ENCODE results near the gene FBXW7. TPM values are rescaled to one million over a fixed set of nuclear protein-coding genes. Genes with fewer than 3 reads are reported as not detected.

Gene FBXW7
- total and polyA plus RNA-seq, 2 donors from 2014 or later, result 5.5 to 64.0 TPM

GRCh38 chr4:152501846-152502536 is 33.9 kb downstream of the FBXW7 start:
- Histone ChIP-seq H3K9me3 (ENCODE audit: control insufficient read depth in 2 of 3, insufficient read depth in 1 of 3, low read length in 3 of 3) (no peaks in the 10 kb centered on the region), H3K36me3 (ENCODE audit: control insufficient read depth in 2 of 3, insufficient read depth in 3 of 3, low read length in 3 of 3) (no peaks in the 10 kb centered on the region), H3K9ac (ENCODE audit: low read length in 3 of 3) (no peak overlapping the region), H3K27me3 (ENCODE audit: control insufficient read depth, insufficient read depth, low read length) (no peaks in the 10 kb centered on the region), H3K27ac (ENCODE audit: low read depth in 2 of 2, low read length in 2 of 2) (no peak overlapping the region), H3K4me3 (ENCODE audit: low read length in 3 of 3) (no peak overlapping the region), H3K4me1 (ENCODE audit: control insufficient read depth in 2 of 3, insufficient read depth in 2 of 3, low read depth in 1 of 3, low read length in 3 of 3) (no peaks in the 10 kb centered on the region)
- no peak for TF ChIP-seq CTCF (IDR thresholded peaks at IDR 0.05; ENCODE audit: borderline replicate concordance, extremely low read depth, insufficient read depth)
- FAIRE-seq (no peak), DNase-seq (no peak)
- intact Hi-C loops (cut with DNase I), result no loop called here

- FAIRE-seq (peak; percentile 97), DNase-seq (peak in 3 of 5 donors; percentile 48 to 92 (median 89))
- Histone ChIP-seq H3K27me3 (ENCODE audit: control insufficient read depth, insufficient read depth, low read length) (no peaks in the 10 kb centered on the region), H3K9ac (ENCODE audit: low read length in 3 of 3) (no peak overlapping the region), H3K4me1 (ENCODE audit: control insufficient read depth in 2 of 3, insufficient read depth in 2 of 3, low read depth in 1 of 3, low read length in 3 of 3) (no peaks in the 10 kb centered on the region), H3K36me3 (ENCODE audit: control insufficient read depth in 2 of 3, insufficient read depth in 3 of 3, low read length in 3 of 3) (no peaks in the 10 kb centered on the region), H3K4me3 (ENCODE audit: low read length in 3 of 3) (no peak overlapping the region), H3K27ac (ENCODE audit: low read depth in 2 of 2, low read length in 2 of 2) (no peak overlapping the region), H3K9me3 (ENCODE audit: control insufficient read depth in 2 of 3, insufficient read depth in 1 of 3, low read length in 3 of 3) (no peaks in the 10 kb centered on the region)
- peak; percentile 70 for TF ChIP-seq CTCF (IDR thresholded peaks at IDR 0.05; ENCODE audit: borderline replicate concordance, extremely low read depth, insufficient read depth)
- intact Hi-C loops (cut with DNase I), result no loop called here
Measured at GRCh38 chr4:152500800-152501434, 35.0 kb downstream of the FBXW7 start.

- intact Hi-C loops (cut with DNase I), result no loop called here
Measured at GRCh38 chr4:152500275-152500674, 35.6 kb downstream of the FBXW7 start.

More at GRCh38 chr4:152500275-152500674, 35.6 kb downstream of the FBXW7 start:
- H3K4me1 ChIP-seq (ENCODE audit: control insufficient read depth in 2 of 3, insufficient read depth in 2 of 3, low read depth in 1 of 3, low read length in 3 of 3), result no peaks in the 10 kb centered on the region
- FAIRE-seq, result no peak
- no peak for DNase-seq
- TF ChIP-seq CTCF (IDR thresholded peaks at IDR 0.05; ENCODE audit: borderline replicate concordance, extremely low read depth, insufficient read depth), result no peak
- no peaks in the 10 kb centered on the region for H3K27me3 ChIP-seq (ENCODE audit: control insufficient read depth, insufficient read depth, low read length)
- H3K9me3 ChIP-seq (ENCODE audit: control insufficient read depth in 2 of 3, insufficient read depth in 1 of 3, low read length in 3 of 3), result no peaks in the 10 kb centered on the region
- no peaks in the 10 kb centered on the region for H3K36me3 ChIP-seq (ENCODE audit: control insufficient read depth in 2 of 3, insufficient read depth in 3 of 3, low read length in 3 of 3)
- no peak overlapping the region for H3K27ac ChIP-seq (ENCODE audit: low read depth in 2 of 2, low read length in 2 of 2)
- H3K9ac ChIP-seq (ENCODE audit: low read length in 3 of 3), result no peak overlapping the region
- H3K4me3 ChIP-seq (ENCODE audit: low read length in 3 of 3), result no peak overlapping the region
